CD14-positive monocyte (primary cell): ENCODE measurements around the gene MYO1C. TPM values are rescaled to one million over a fixed set of nuclear protein-coding genes. Genes with fewer than 3 reads are reported as not detected.
"Not testable (repeated sequence)": the region's sequence is repeated elsewhere in the genome, so short reads cannot be mapped to it uniquely, and the experiment has no call there.

Source experiments
- DNase-seq, 3 donors: peaks; one replicate each; pipeline ENCODE4 v3.0.0-alpha.2; 2011 to 2022
- H2AFZ ChIP-seq: 2 replicates; pipeline ENCODE4 v1.6.0; 2012; ENCODE audit warnings: mild to moderate bottlenecking, low read depth, low read length, inconsistent platforms; ENCODE audit not compliant: insufficient read depth, poor library complexity, severe bottlenecking
- H3K27ac ChIP-seq, 2 donors: 1 replicate in 1 of 2; 2 replicates in 1 of 2; pipeline ENCODE4 v1.5.1; 2012 to 2013; ENCODE audit warnings: low read length in 2 of 2, control low read depth in 1 of 2, inconsistent platforms in 1 of 2, low read depth in 1 of 2, mild to moderate bottlenecking in 1 of 2
- H3K27me3 ChIP-seq, 2 donors: one replicate each; pipeline versions ENCODE4 v1.6.0 to v1.6.1; 2011 to 2013; ENCODE audit warnings: low read length in 2 of 2; ENCODE audit not compliant: control insufficient read depth in 2 of 2, insufficient read depth in 2 of 2
- H3K36me3 ChIP-seq, 2 donors: replicated peaks in 1 of 2; 1 replicate in 1 of 2; 2 replicates in 1 of 2; pipeline versions ENCODE4 v1.5.1 to v1.6.1; 2012 to 2013; ENCODE audit warnings: low read length in 2 of 2, control low read depth in 1 of 2, inconsistent platforms in 1 of 2, mild to moderate bottlenecking in 1 of 2; ENCODE audit not compliant: insufficient read depth in 2 of 2, control insufficient read depth in 1 of 2
- H3K4me1 ChIP-seq, 2 donors: 1 replicate in 1 of 2; 2 replicates in 1 of 2; pipeline versions ENCODE4 v1.5.1 to v1.6.1; 2012 to 2013; ENCODE audit warnings: low read length in 2 of 2, control low read depth in 1 of 2, inconsistent platforms in 1 of 2, mild to moderate bottlenecking in 1 of 2, moderate library complexity in 1 of 2; ENCODE audit not compliant: insufficient read depth in 2 of 2, control insufficient read depth in 1 of 2
- H3K4me2 ChIP-seq: replicated peaks from 2 replicates; pipeline ENCODE3; 2012; ENCODE audit warnings: low read length, moderate library complexity, mild to moderate bottlenecking; ENCODE audit not compliant: poor library complexity, severe bottlenecking; ENCODE audit errors: extremely low read depth
- H3K4me3 ChIP-seq, 3 experiments: fragments of 200-600 bp in 1 of 3; sonication (generic) in 1 of 3; replicated peaks in 1 of 3; 1 replicate in 2 of 3; 2 replicates in 1 of 3; pipeline ENCODE4 v1.5.1; 2011 to 2013; ENCODE audit warnings: low read length in 3 of 3, mild to moderate bottlenecking in 3 of 3, control low read depth in 2 of 3, low read depth in 2 of 3, inconsistent platforms in 1 of 3, moderate library complexity in 1 of 3
- H3K79me2 ChIP-seq: 2 replicates; pipeline ENCODE4 v1.6.0; 2012; ENCODE audit warnings: mild to moderate bottlenecking, control low read depth, inconsistent platforms, low read length, moderate library complexity; ENCODE audit not compliant: insufficient read depth
- H3K9ac ChIP-seq: 2 replicates; pipeline ENCODE4 v1.6.0; 2017; ENCODE audit warnings: low read length, mild to moderate bottlenecking; ENCODE audit not compliant: insufficient read depth, poor library complexity, severe bottlenecking
- H3K9me3 ChIP-seq, 2 donors: replicated peaks in 1 of 2; 1 replicate in 1 of 2; 2 replicates in 1 of 2; pipeline versions ENCODE4 v1.5.1 to v1.6.1; 2012 to 2013; ENCODE audit warnings: low read length in 2 of 2, control low read depth in 1 of 2; ENCODE audit not compliant: control insufficient read depth in 1 of 2, insufficient read depth in 1 of 2
- H4K20me1 ChIP-seq: 2 replicates; pipeline ENCODE4 v1.6.0; 2012; ENCODE audit warnings: mild to moderate bottlenecking, low read length, control low read depth, moderate library complexity; ENCODE audit not compliant: insufficient read depth
- H3K27ac Mint-ChIP-seq, 7 donors: one replicate each; pipeline ENCODE4 v1.8.0; 2020; ENCODE audit warnings: mild to moderate bottlenecking in 7 of 7, mixed read lengths in 7 of 7, moderate library complexity in 6 of 7, inconsistent platforms in 2 of 7
- H3K27me3 Mint-ChIP-seq, 3 donors: one replicate each; pipeline ENCODE4 v1.8.0; 2021 to 2022; ENCODE audit warnings: low read depth in 3 of 3, mild to moderate bottlenecking in 3 of 3, mixed read lengths in 3 of 3, moderate library complexity in 3 of 3, inconsistent platforms in 1 of 3
- H3K36me3 Mint-ChIP-seq, 2 donors: one replicate each; pipeline ENCODE4 v1.8.0; 2020; ENCODE audit warnings: mixed read lengths in 2 of 2, inconsistent platforms in 1 of 2, mild to moderate bottlenecking in 1 of 2
- H3K4me1 Mint-ChIP-seq: one replicate; pipeline ENCODE4 v1.8.0; 2020; ENCODE audit warnings: mild to moderate bottlenecking, mixed read lengths
- H3K4me3 Mint-ChIP-seq, 2 donors: one replicate each; pipeline ENCODE4 v1.8.0; 2020; ENCODE audit warnings: mild to moderate bottlenecking in 2 of 2, mixed read lengths in 2 of 2, moderate library complexity in 1 of 2
- H3K9me3 Mint-ChIP-seq, 7 donors: one replicate each; pipeline ENCODE4 v1.8.0; 2020 to 2022; ENCODE audit warnings: mixed read lengths in 7 of 7, mild to moderate bottlenecking in 6 of 7, moderate library complexity in 6 of 7, inconsistent platforms in 2 of 7
- WGBS: methylation state at CpG from one replicate; pipeline ENCODE4 v1.1.5; 2013; ENCODE audit warnings: missing lambda C conversion rate; ENCODE audit not compliant: insufficient coverage; 5-methylcytosine and 5-hydroxymethylcytosine counted together
- intact Hi-C, 2 donors: fragments of 100-400 bp; cut with micrococcal nuclease; formaldehyde crosslinking; loops; one replicate each; pipeline versions ENCODE4 v1.15.0 to v1.15.1; 2023
- polyA plus RNA-seq, 3 donors: library from polyadenylated mRNA; depleted of rRNA in 1 of 3; unstranded in 2 of 3; stranded (reverse) in 1 of 3; fragments of 300-500 nt in 2 of 3; fragments of >200 nt in 1 of 3; fragmentation: Illumina TruSeq in 2 of 3; gene quantifications; 1 replicate in 2 of 3; 2 replicates in 1 of 3; pipeline ENCODE4 v1.2.3, GENCODE V29; 2012 to 2021
- TF ChIP-seq, protein P1 (sequence below): fragments of 200-600 bp; IDR thresholded peaks from one replicate; pipeline ENCODE4 v1.8.0; 2022; ENCODE audit warnings: antibody characterized with exemption, mild to moderate bottlenecking

MYO1C gene
- polyA plus RNA-seq, 3 donors: 2.5 to 9.5 (median 3.1) TPM

DNA sequence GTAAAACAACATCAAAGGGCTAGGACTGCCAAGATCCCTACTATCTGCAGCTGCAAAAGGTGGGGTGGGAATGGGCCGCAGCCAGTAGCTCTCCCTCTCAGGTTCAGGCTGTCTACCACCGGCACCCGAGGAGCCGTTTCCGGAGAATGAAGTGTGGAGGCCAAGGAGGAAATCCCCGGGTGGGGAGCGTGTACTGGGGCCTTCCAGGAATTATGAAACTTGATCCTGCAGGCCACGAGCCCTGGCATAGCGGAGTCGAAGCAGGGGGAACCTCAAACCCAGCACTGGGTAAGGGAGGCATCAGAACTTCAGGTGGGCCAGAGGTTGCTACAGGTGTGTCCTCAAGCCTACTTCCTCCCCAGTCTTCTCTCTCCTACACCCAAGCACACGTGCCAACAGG, 18.8 kb upstream of the MYO1C start:
- no peak overlapping the region for H3K27ac ChIP-seq
- no peak overlapping the region for H3K9ac ChIP-seq
- H3K27me3 Mint-ChIP-seq: peaks cover 0 to 2% (median 2%) of the 10 kb centered on the region in 3 donors
- no peak overlapping the region for H3K4me2 ChIP-seq
- H2AFZ ChIP-seq: no peak overlapping the region
- H3K36me3 ChIP-seq: peaks cover 59 to 77% of the 10 kb centered on the region in 2 donors
- H3K9me3 ChIP-seq: no peaks in the 10 kb centered on the region
- 88% methylated on average over 5 of the region's 11 CpGs for WGBS
- no peaks in the 10 kb centered on the region for H3K9me3 Mint-ChIP-seq
- H3K79me2 ChIP-seq: peaks cover 29% of the 10 kb centered on the region
- DNase-seq: no peak
- intact Hi-C loops: no loop called here
- TF ChIP-seq, protein P1, sequence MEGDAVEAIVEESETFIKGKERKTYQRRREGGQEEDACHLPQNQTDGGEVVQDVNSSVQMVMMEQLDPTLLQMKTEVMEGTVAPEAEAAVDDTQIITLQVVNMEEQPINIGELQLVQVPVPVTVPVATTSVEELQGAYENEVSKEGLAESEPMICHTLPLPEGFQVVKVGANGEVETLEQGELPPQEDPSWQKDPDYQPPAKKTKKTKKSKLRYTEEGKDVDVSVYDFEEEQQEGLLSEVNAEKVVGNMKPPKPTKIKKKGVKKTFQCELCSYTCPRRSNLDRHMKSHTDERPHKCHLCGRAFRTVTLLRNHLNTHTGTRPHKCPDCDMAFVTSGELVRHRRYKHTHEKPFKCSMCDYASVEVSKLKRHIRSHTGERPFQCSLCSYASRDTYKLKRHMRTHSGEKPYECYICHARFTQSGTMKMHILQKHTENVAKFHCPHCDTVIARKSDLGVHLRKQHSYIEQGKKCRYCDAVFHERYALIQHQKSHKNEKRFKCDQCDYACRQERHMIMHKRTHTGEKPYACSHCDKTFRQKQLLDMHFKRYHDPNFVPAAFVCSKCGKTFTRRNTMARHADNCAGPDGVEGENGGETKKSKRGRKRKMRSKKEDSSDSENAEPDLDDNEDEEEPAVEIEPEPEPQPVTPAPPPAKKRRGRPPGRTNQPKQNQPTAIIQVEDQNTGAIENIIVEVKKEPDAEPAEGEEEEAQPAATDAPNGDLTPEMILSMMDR: no peak
- H3K27me3 ChIP-seq: no peaks in the 10 kb centered on the region
- peaks cover 68% of the 10 kb centered on the region for H4K20me1 ChIP-seq
- H3K36me3 Mint-ChIP-seq: peaks cover 72 to 81% of the 10 kb centered on the region in 2 donors
- H3K4me3 ChIP-seq: no peak overlapping the region
- H3K4me1 ChIP-seq: peaks cover 14 to 23% of the 10 kb centered on the region in 2 donors
- H3K4me3 Mint-ChIP-seq: no peak overlapping the region
- H3K4me1 Mint-ChIP-seq: peaks cover 23% of the 10 kb centered on the region
- peak overlapping the region in 1 of 7 donors; percentile 31 for H3K27ac Mint-ChIP-seq

- peaks cover 9% of the 10 kb centered on the region for H3K4me1 Mint-ChIP-seq
- intact Hi-C loops: no loop called here
- no peak overlapping the region for H2AFZ ChIP-seq
- no peak overlapping the region for H3K27ac ChIP-seq
- H3K27me3 ChIP-seq: no peaks in the 10 kb centered on the region
- H3K36me3 Mint-ChIP-seq: peaks cover 81 to 97% of the 10 kb centered on the region in 2 donors
- TF ChIP-seq, protein P1: no peak
- peaks cover 0 to 6% of the 10 kb centered on the region in 2 donors for H3K4me1 ChIP-seq
- H3K27me3 Mint-ChIP-seq: peaks cover 0 to 3% (median 2%) of the 10 kb centered on the region in 3 donors
- WGBS: 75% methylated on average over 4 of the region's 7 CpGs
- H3K9me3 Mint-ChIP-seq: no peaks in the 10 kb centered on the region
- H3K4me3 ChIP-seq: no peak overlapping the region
- no peaks in the 10 kb centered on the region for H3K9me3 ChIP-seq
- DNase-seq: no peak
- no peak overlapping the region for H3K27ac Mint-ChIP-seq
- H4K20me1 ChIP-seq: peaks cover 49% of the 10 kb centered on the region
- H3K4me3 Mint-ChIP-seq: no peak overlapping the region
- peaks cover 69 to 92% of the 10 kb centered on the region in 2 donors for H3K36me3 ChIP-seq
- H3K4me2 ChIP-seq: no peak overlapping the region
- H3K79me2 ChIP-seq: peaks cover 10% of the 10 kb centered on the region
- no peak overlapping the region for H3K9ac ChIP-seq
These were observed 16.9 kb upstream of the MYO1C start for GRCh38 chr17:1509290-1509881.

DNA sequence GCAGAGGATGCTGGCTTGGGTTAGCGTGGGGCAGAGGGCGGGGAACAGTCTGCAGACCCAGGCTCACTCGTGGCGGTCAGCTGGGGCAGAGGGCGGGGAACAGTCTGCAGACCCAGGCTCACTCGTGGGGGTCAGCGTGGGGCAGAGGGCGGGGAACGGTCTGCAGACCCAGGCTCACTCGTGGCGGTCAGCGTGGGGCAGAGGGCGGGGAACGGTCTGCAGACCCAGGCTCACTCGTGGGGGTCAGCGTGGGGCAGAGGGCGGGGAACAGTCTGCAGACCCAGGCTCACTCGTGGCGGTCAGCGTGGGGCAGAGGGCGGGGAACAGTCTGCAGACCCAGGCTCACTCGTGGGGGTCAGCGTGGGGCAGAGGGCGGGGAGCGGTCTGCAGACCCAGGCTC, 16.2 kb upstream of the MYO1C start:
- H3K9me3 Mint-ChIP-seq, H3K4me3 ChIP-seq, H3K27ac ChIP-seq, DNase-seq, H3K4me3 Mint-ChIP-seq, H3K27me3 ChIP-seq, H3K79me2 ChIP-seq, intact Hi-C loops, H3K9me3 ChIP-seq, H3K9ac ChIP-seq, H3K4me1 ChIP-seq, H2AFZ ChIP-seq, H3K4me1 Mint-ChIP-seq, H3K27me3 Mint-ChIP-seq, H3K27ac Mint-ChIP-seq, H3K4me2 ChIP-seq: not testable (repeated sequence)
- peaks cover 83 to 97% of the 10 kb centered on the region in 2 donors for H3K36me3 Mint-ChIP-seq
- H3K36me3 ChIP-seq: peaks cover 72 to 96% of the 10 kb centered on the region in 2 donors
- WGBS: 100% methylated on average over 12 of the region's 25 CpGs
- peaks cover 42% of the 10 kb centered on the region for H4K20me1 ChIP-seq
